Nephron (organoid): ENCODE data around the gene ARNT2.
A peak's percentile ranks its signal among the peaks of the same experiment; 100 is the strongest.

Experiments
- H3K27ac Mint-ChIP-seq, 3 experiments: 2 replicates each; pipeline ENCODE4 v1.8.0; 2020; ENCODE audit warnings: mixed read lengths in 3 of 3, mild to moderate bottlenecking in 2 of 3, moderate library complexity in 1 of 3
- H3K27me3 Mint-ChIP-seq: 2 replicates; pipeline ENCODE4 v1.8.0; 2021; ENCODE audit warnings: low read depth, mild to moderate bottlenecking, moderate library complexity, mixed read lengths
- H3K36me3 Mint-ChIP-seq: 2 replicates; pipeline ENCODE4 v1.8.0; 2020; ENCODE audit warnings: low read depth, mixed read lengths
- H3K4me1 Mint-ChIP-seq: 2 replicates; pipeline ENCODE4 v1.8.0; 2020; ENCODE audit warnings: mixed read lengths
- H3K4me3 Mint-ChIP-seq, 3 experiments: 2 replicates each; pipeline ENCODE4 v1.8.0; 2020; ENCODE audit warnings: mild to moderate bottlenecking in 3 of 3, mixed read lengths in 3 of 3, moderate library complexity in 2 of 3
- H3K9me3 Mint-ChIP-seq: 2 replicates; pipeline ENCODE4 v1.8.0; 2020; ENCODE audit warnings: mixed read lengths
- CTCF ChIP-seq, 3 experiments: fragments of 200-600 bp; sonication (generic); IDR thresholded peaks; one replicate each; pipeline ENCODE4 v1.5.0; 2021; ENCODE audit warnings: antibody characterized with exemption in 3 of 3; ENCODE audit not compliant: unreplicated experiment in 3 of 3

Gene ARNT2

GRCh38 chr15:80431635-80432344, 27.6 kb downstream of the ARNT2 start:
- no peaks in the 10 kb centered on the region for H3K9me3 Mint-ChIP-seq
- no peaks in the 10 kb centered on the region for H3K27me3 Mint-ChIP-seq
- H3K36me3 Mint-ChIP-seq, result peaks cover 2% of the 10 kb centered on the region
- no peak for TF ChIP-seq CTCF (IDR thresholded peaks at IDR 0.05; ENCODE audit: unreplicated experiment in 3 of 3)
- H3K27ac Mint-ChIP-seq, result no peak overlapping the region
- peaks cover 50% of the 10 kb centered on the region for H3K4me1 Mint-ChIP-seq
- no peak overlapping the region for H3K4me3 Mint-ChIP-seq

GRCh38 chr15:80432345-80432702, 28.1 kb downstream of the ARNT2 start:
- Mint-ChIP-seq H3K9me3 (no peaks in the 10 kb centered on the region), H3K36me3 (peaks cover 5% of the 10 kb centered on the region), H3K4me3 (no peak overlapping the region), H3K4me1 (peaks cover 51% of the 10 kb centered on the region), H3K27ac (no peak overlapping the region), H3K27me3 (no peaks in the 10 kb centered on the region)
- no peak for TF ChIP-seq CTCF (IDR thresholded peaks at IDR 0.05; ENCODE audit: unreplicated experiment in 3 of 3)

- no peaks in the 10 kb centered on the region for H3K27me3 Mint-ChIP-seq
- peaks cover 40% of the 10 kb centered on the region for H3K4me1 Mint-ChIP-seq
- no peak for TF ChIP-seq CTCF (IDR thresholded peaks at IDR 0.05; ENCODE audit: unreplicated experiment in 3 of 3)
- peak overlapping the region in 1 of 3 experiments; percentile 21 for H3K27ac Mint-ChIP-seq
- no peak overlapping the region for H3K4me3 Mint-ChIP-seq
- H3K36me3 Mint-ChIP-seq, result peaks cover 5% of the 10 kb centered on the region
- H3K9me3 Mint-ChIP-seq, result no peaks in the 10 kb centered on the region
Observed at GRCh38 chr15:80433836-80434235, 29.7 kb downstream of the ARNT2 start.

GRCh38 chr15:80434926-80435720, 30.9 kb downstream of the ARNT2 start:
- H3K27me3 Mint-ChIP-seq, result no peaks in the 10 kb centered on the region
- peak overlapping the region; percentile 34 to 65 (median 46) for H3K27ac Mint-ChIP-seq
- H3K36me3 Mint-ChIP-seq, result peaks cover 5% of the 10 kb centered on the region
- TF ChIP-seq CTCF (IDR thresholded peaks at IDR 0.05; ENCODE audit: unreplicated experiment in 3 of 3), result no peak
- H3K4me1 Mint-ChIP-seq, result peaks cover 34% of the 10 kb centered on the region
- H3K4me3 Mint-ChIP-seq, result peak overlapping the region in 1 of 3 experiments; percentile 35
- H3K9me3 Mint-ChIP-seq, result no peaks in the 10 kb centered on the region

- Mint-ChIP-seq H3K4me3 (no peak overlapping the region), H3K36me3 (peaks cover 5% of the 10 kb centered on the region), H3K27me3 (no peaks in the 10 kb centered on the region), H3K27ac (peak overlapping the region in 1 of 3 experiments; percentile 17), H3K4me1 (peaks cover 29% of the 10 kb centered on the region), H3K9me3 (no peaks in the 10 kb centered on the region)
- no peak for TF ChIP-seq CTCF (IDR thresholded peaks at IDR 0.05; ENCODE audit: unreplicated experiment in 3 of 3)
Observed at GRCh38 chr15:80436511-80437307, 32.5 kb downstream of the ARNT2 start.
